OCI-LY7 (cell line): ENCODE results near the gene TP53I11. TPM values are rescaled to one million over a fixed set of nuclear protein-coding genes. Genes with fewer than 3 reads are reported as not detected.
A peak's percentile ranks its signal among the peaks of the same experiment; 100 is the strongest.

ENCODE experiments used
- BruUV-seq: library from RNA; stranded (reverse); fragments of 400-500 nt; replicated peaks from 2 replicates; lab custom pipeline; 2021; lab: Mats Ljungman, UMichigan
- CTCF ChIA-PET: fragments of 300-600 bp; sonication (Branson Sonifier 250); formaldehyde crosslinking; loops from one replicate; lab custom pipeline; 2022; ENCODE audit warnings: antibody characterized with exemption; ENCODE audit not compliant: unreplicated experiment; lab: Charles Lee
- POLR2A ChIA-PET: fragments of 300-600 bp; sonication (Branson Sonifier 250); formaldehyde crosslinking; loops from one replicate; lab custom pipeline; 2022; ENCODE audit warnings: antibody characterized with exemption; lab: Charles Lee
- DNase-seq: peaks from one replicate; pipeline ENCODE4 v3.0.0-alpha.2; 2015; ENCODE audit warnings: low spot score
- H2AFZ ChIP-seq: fragments of 200-600 bp; sonication (generic), shearing (Covaris generic); 2 replicates; pipeline ENCODE4 v1.6.1; 2014; ENCODE audit warnings: mild to moderate bottlenecking, antibody characterized with exemption, low read length, moderate library complexity
- H3K27ac ChIP-seq: fragments of 200-600 bp; sonication (generic); 2 replicates; pipeline ENCODE4 v1.5.1; 2014; ENCODE audit warnings: mixed run types, low read depth, mild to moderate bottlenecking, moderate library complexity, low read length, inconsistent platforms; ENCODE audit not compliant: poor library complexity, severe bottlenecking
- H3K36me3 ChIP-seq: fragments of 200-600 bp; sonication (generic); 2 replicates; pipeline ENCODE4 v1.6.1; 2014; ENCODE audit warnings: mild to moderate bottlenecking, antibody characterized with exemption, low read length, moderate library complexity, mixed read lengths; ENCODE audit not compliant: insufficient read depth
- H3K4me1 ChIP-seq: fragments of 200-600 bp; sonication (generic); 2 replicates; pipeline ENCODE4 v1.5.1; 2014; ENCODE audit warnings: mild to moderate bottlenecking, low read length; ENCODE audit not compliant: insufficient read depth, poor library complexity, severe bottlenecking
- H3K4me2 ChIP-seq: fragments of 200-600 bp; sonication (generic); 2 replicates; pipeline ENCODE4 v1.6.1; 2014; ENCODE audit warnings: mild to moderate bottlenecking, low read length
- H3K4me3 ChIP-seq: fragments of 200-600 bp; sonication (generic); 2 replicates; pipeline ENCODE4 v1.5.1; 2014; ENCODE audit warnings: mild to moderate bottlenecking, low read depth, low read length; ENCODE audit not compliant: poor library complexity, severe bottlenecking
- H3K79me2 ChIP-seq: fragments of 200-600 bp; sonication (generic); 2 replicates; pipeline ENCODE4 v1.6.1; 2016; ENCODE audit warnings: low read depth, mild to moderate bottlenecking, low read length, moderate library complexity, mixed read lengths; ENCODE audit not compliant: insufficient read depth
- H3K9me2 ChIP-seq: fragments of 200-600 bp; sonication (generic); 2 replicates; pipeline ENCODE4 v1.6.1; 2016; ENCODE audit warnings: mild to moderate bottlenecking, low read length, mixed read lengths; ENCODE audit not compliant: insufficient read depth
- H3K9me3 ChIP-seq: fragments of 200-600 bp; sonication (generic); 2 replicates; pipeline ENCODE4 v1.6.1; 2014; ENCODE audit warnings: mild to moderate bottlenecking, mixed run types, low read length, mixed read lengths
- H4K20me1 ChIP-seq: fragments of 200-600 bp; sonication (generic); 2 replicates; pipeline ENCODE4 v1.6.1; 2014; ENCODE audit warnings: mild to moderate bottlenecking, antibody characterized with exemption, low read length, moderate library complexity, mixed read lengths; ENCODE audit not compliant: insufficient read depth
- EZH2phosphoT487 ChIP-seq: fragments of 200-600 bp; sonication (generic); IDR thresholded peaks from 2 replicates; pipeline ENCODE4 v1.6.1; 2018; ENCODE audit warnings: low read depth, borderline replicate concordance, mild to moderate bottlenecking, mixed run types, antibody characterized with exemption, low read length, moderate library complexity, mixed read lengths
- intact Hi-C: fragments of 100-400 bp; cut with micrococcal nuclease; formaldehyde crosslinking; loops from one replicate; pipeline ENCODE4 v1.10.0; 2022; ENCODE audit not compliant: unreplicated experiment
- total RNA-seq, 2 experiments: library from RNA; depleted of rRNA in 1 of 2; stranded (reverse); fragments of >200 nt in 1 of 2; shearing (Covaris generic) in 1 of 2; gene quantifications; 2 replicates each; pipeline ENCODE4 v1.2.3, GENCODE V29; 2014 to 2022
- TF ChIP-seq, protein P1 (sequence below): fragments of 200-600 bp; sonication (generic); conservative IDR thresholded peaks from 2 replicates; pipeline ENCODE4 v1.5.1; 2014; ENCODE audit warnings: mild to moderate bottlenecking, antibody characterized with exemption, low read length, moderate library complexity, mixed read lengths

TP53I11 gene
- total RNA-seq, 2 experiments from 2014 or later, result 0.25 to 0.51 TPM

DNA sequence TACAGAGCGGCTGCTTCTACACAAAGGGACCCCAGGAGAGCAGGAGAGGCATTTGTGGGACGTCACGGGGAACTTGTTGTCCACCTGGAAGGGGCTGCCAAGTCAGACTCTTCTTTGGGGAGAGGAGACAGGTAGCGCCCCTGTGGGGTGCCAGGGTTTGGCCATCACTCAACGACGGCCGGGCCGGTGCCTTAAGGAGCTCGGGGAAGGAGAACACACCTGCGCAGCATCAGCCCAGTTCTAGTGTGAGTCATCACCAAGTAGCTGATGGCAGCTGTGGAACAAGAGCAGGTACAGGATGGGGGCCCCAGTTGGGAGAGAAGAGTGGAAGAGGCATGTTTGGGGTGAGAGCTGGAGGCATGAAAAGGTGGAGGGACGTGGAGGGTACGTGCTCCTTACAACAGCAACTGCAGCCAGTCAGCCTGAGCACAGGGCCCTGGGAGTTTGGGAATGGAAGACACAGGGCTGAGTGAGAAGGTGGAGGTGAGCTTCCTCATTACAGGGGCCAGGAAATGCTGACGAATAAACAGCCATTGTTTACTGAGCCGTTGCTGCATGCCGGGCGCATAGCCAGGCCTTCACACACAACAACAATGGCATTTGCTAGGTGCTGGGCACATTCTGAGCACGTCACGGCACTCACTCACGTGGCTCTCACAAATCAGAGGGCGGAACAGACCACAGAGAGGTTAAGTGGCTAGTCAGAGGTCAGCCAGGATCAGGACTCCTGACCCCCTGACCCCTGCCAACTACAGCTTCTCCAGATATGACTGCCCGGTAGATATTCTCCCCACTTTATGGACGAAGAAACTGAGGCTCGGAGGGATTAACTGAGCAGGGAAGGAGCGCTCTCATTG, 29.1 kb upstream of the TP53I11 start:
- Histone ChIP-seq H2AFZ (peak overlapping the region; percentile 47), H3K36me3 (no peaks in the 10 kb centered on the region), H3K4me3 (no peak overlapping the region), H3K4me1 (peaks cover 18% of the 10 kb centered on the region), H3K9me3 (no peaks in the 10 kb centered on the region), H4K20me1 (no peaks in the 10 kb centered on the region), H3K4me2 (peak overlapping the region; percentile 42; the same call in 1 of the 2 replicates), H3K9me2 (no peaks in the 10 kb centered on the region), H3K79me2 (no peaks in the 10 kb centered on the region), H3K27ac (no peak overlapping the region)
- TF ChIP-seq, protein P1, sequence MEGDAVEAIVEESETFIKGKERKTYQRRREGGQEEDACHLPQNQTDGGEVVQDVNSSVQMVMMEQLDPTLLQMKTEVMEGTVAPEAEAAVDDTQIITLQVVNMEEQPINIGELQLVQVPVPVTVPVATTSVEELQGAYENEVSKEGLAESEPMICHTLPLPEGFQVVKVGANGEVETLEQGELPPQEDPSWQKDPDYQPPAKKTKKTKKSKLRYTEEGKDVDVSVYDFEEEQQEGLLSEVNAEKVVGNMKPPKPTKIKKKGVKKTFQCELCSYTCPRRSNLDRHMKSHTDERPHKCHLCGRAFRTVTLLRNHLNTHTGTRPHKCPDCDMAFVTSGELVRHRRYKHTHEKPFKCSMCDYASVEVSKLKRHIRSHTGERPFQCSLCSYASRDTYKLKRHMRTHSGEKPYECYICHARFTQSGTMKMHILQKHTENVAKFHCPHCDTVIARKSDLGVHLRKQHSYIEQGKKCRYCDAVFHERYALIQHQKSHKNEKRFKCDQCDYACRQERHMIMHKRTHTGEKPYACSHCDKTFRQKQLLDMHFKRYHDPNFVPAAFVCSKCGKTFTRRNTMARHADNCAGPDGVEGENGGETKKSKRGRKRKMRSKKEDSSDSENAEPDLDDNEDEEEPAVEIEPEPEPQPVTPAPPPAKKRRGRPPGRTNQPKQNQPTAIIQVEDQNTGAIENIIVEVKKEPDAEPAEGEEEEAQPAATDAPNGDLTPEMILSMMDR, result no peak
- no peak for TF ChIP-seq EZH2phosphoT487
- no peak for DNase-seq
- CTCF ChIA-PET, result no interaction called here
- no TSS peak for BruUV-seq
- POLR2A ChIA-PET, result interaction anchor here (0.9 to 1.1 kb wide), 2 partner anchors 11 to 21 kb away, joined by 3 read pairs; no protein-coding TSS in a partner anchor
- intact Hi-C loops, result no loop called here

DNA sequence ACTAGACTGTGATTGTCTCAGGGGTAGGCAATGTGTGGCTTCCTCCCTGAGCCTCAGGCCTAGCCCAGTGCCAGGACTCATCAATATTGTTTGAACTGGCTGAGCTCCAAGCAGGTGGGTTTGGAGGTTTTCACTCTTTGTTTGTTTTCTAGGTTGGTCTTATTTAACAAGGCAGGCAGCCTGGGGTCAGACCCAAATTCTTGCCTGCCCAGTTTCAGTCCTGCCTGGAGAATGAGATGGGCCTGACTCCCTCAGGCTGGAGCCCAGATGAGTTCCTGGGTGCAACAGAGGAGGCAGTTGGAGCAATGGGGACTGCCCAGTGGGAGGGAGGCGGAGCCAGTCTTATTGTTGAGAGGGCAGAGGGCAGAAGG, 28.3 kb upstream of the TP53I11 start:
- no peak overlapping the region for H2AFZ ChIP-seq
- H4K20me1 ChIP-seq, result no peaks in the 10 kb centered on the region
- H3K9me2 ChIP-seq, result no peaks in the 10 kb centered on the region
- no TSS peak for BruUV-seq
- intact Hi-C loops, result no loop called here
- H3K9me3 ChIP-seq, result no peaks in the 10 kb centered on the region
- H3K4me3 ChIP-seq, result no peak overlapping the region
- TF ChIP-seq, protein P1, result no peak
- no peak for TF ChIP-seq EZH2phosphoT487
- no peaks in the 10 kb centered on the region for H3K79me2 ChIP-seq
- H3K4me1 ChIP-seq, result peaks cover 18% of the 10 kb centered on the region
- CTCF ChIA-PET, result no interaction called here
- H3K4me2 ChIP-seq, result no peak overlapping the region
- H3K27ac ChIP-seq, result no peak overlapping the region
- DNase-seq, result no peak
- no peaks in the 10 kb centered on the region for H3K36me3 ChIP-seq
- POLR2A ChIA-PET, result no interaction called here
